ENCODE results near the gene TMEM171.

The TMEM171 gene

DNA sequence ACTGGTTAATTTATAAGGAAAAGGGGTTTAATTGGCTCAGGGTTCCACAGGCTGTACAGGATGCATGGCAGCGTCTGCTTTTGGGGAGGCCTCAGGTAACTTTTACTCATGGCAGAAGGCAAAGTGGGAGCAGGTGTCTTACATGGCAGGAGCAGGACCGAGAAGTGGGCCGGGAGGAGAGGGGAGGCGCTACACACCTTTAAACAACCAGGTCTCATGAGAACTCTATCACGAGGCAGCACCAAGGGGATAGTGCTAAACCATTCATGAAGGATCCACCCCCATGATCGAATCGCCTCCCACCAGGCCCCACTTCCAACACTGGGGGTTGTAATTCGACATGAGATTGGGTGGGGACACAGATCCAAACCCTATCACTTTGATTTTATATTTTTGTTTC, 21.7 kb downstream of the TMEM171 start:
- H2AFZ ChIP-seq (ENCODE audit: low read depth, low read length): no peak overlapping the region
- no peak overlapping the region for H3K14ac ChIP-seq (ENCODE audit: low read length in 2 of 2)
- 75% methylated on average over 4 of the region's 8 CpGs for WGBS
- H3K4me1 ChIP-seq (ENCODE audit: control insufficient read depth, insufficient read depth, low read depth, low read length): peaks cover 9% of the 10 kb centered on the region
- H3K9me3 ChIP-seq (ENCODE audit: control insufficient read depth, low read length): no peaks in the 10 kb centered on the region
- H4K8ac ChIP-seq (ENCODE audit: low read length): no peak overlapping the region
- H3K4ac ChIP-seq (ENCODE audit: low read depth in 1 of 2, low read length in 2 of 2): no peak overlapping the region
- H3K36me3 ChIP-seq (ENCODE audit: control insufficient read depth in 1 of 2, insufficient read depth in 2 of 2, low read depth in 1 of 2, low read length in 2 of 2): no peaks in the 10 kb centered on the region
- H2BK120ac ChIP-seq (ENCODE audit: low read depth, low read length): no peak overlapping the region
- peaks cover 0 to 4% of the 10 kb centered on the region in 2 experiments for H3K27me3 ChIP-seq (ENCODE audit: control insufficient read depth in 1 of 2, insufficient read depth in 1 of 2, low read length in 2 of 2)
- H3K27ac ChIP-seq (ENCODE audit: low read length, poor library complexity, severe bottlenecking): no peak overlapping the region
- H2BK12ac ChIP-seq (ENCODE audit: low read length in 2 of 2): no peak overlapping the region
- peak overlapping the region; percentile 53 for H2AK5ac ChIP-seq (ENCODE audit: low read length, severe bottlenecking)
- no peak for DNase-seq
- H3K79me1 ChIP-seq (replicated peaks; ENCODE audit: low read length, poor library complexity, severe bottlenecking): no peaks in the 10 kb centered on the region
- H3K9ac ChIP-seq (ENCODE audit: low read length): no peak overlapping the region
- no peak overlapping the region for H4K91ac ChIP-seq (ENCODE audit: low read length)
- no peak overlapping the region for H3K4me2 ChIP-seq (ENCODE audit: low read length, poor library complexity, severe bottlenecking)
- H2BK5ac ChIP-seq (ENCODE audit: low read depth, low read length, poor library complexity, severe bottlenecking): no peak overlapping the region
- H3K23ac ChIP-seq (ENCODE audit: low read length in 2 of 2): no peak overlapping the region
- no peak overlapping the region for H2BK15ac ChIP-seq (ENCODE audit: low read depth, poor library complexity, severe bottlenecking)
- H3K18ac ChIP-seq (ENCODE audit: low read depth in 1 of 2, low read length in 2 of 2): no peak overlapping the region
- no peak overlapping the region for H3K4me3 ChIP-seq (ENCODE audit: insufficient read depth in 1 of 2, low read depth in 1 of 2, low read length in 2 of 2)

DNA sequence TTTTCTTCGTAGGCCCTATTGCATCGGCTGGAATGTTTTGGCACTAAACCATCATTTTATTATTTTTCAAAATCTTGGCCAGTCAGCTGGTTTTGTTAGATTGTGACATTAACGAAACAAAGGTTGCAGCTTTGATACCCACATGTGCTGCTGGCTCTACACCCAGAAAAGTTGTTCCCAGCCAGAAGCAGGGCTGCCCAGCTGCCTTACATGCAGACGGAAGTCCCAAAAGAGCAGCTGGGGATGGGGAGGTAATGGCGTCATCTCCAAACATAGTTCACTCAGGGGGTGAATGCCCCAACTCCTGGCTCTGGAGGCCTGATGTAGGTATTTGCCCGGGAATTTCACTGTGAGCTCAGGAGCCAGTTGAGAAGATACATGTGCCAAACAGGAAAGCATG, 23.3 kb downstream of the TMEM171 start:
- H3K9me3 ChIP-seq (ENCODE audit: control insufficient read depth, low read length): no peaks in the 10 kb centered on the region
- H2AFZ ChIP-seq (ENCODE audit: low read depth, low read length): no peak overlapping the region
- peak overlapping the region; percentile 88 for H2AK5ac ChIP-seq (ENCODE audit: low read length, severe bottlenecking)
- H3K4ac ChIP-seq (ENCODE audit: low read depth in 1 of 2, low read length in 2 of 2): no peak overlapping the region
- 92% methylated on average over 6 of the region's 6 CpGs for WGBS
- no peak overlapping the region for H3K4me2 ChIP-seq (ENCODE audit: low read length, poor library complexity, severe bottlenecking)
- no peaks in the 10 kb centered on the region for H3K79me1 ChIP-seq (replicated peaks; ENCODE audit: low read length, poor library complexity, severe bottlenecking)
- no peak overlapping the region for H3K9ac ChIP-seq (ENCODE audit: low read length)
- H4K91ac ChIP-seq (ENCODE audit: low read length): no peak overlapping the region
- no peak overlapping the region for H3K23ac ChIP-seq (ENCODE audit: low read length in 2 of 2)
- H2BK5ac ChIP-seq (ENCODE audit: low read depth, low read length, poor library complexity, severe bottlenecking): no peak overlapping the region
- no peak for DNase-seq
- no peak overlapping the region for H3K18ac ChIP-seq (ENCODE audit: low read depth in 1 of 2, low read length in 2 of 2)
- no peak overlapping the region for H2BK120ac ChIP-seq (ENCODE audit: low read depth, low read length)
- peaks cover 0 to 4% of the 10 kb centered on the region in 2 experiments for H3K27me3 ChIP-seq (ENCODE audit: control insufficient read depth in 1 of 2, insufficient read depth in 1 of 2, low read length in 2 of 2)
- no peak overlapping the region for H3K4me3 ChIP-seq (ENCODE audit: insufficient read depth in 1 of 2, low read depth in 1 of 2, low read length in 2 of 2)
- no peaks in the 10 kb centered on the region for H3K36me3 ChIP-seq (ENCODE audit: control insufficient read depth in 1 of 2, insufficient read depth in 2 of 2, low read depth in 1 of 2, low read length in 2 of 2)
- H2BK12ac ChIP-seq (ENCODE audit: low read length in 2 of 2): no peak overlapping the region
- no peak overlapping the region for H2BK15ac ChIP-seq (ENCODE audit: low read depth, poor library complexity, severe bottlenecking)
- no peak overlapping the region for H3K27ac ChIP-seq (ENCODE audit: low read length, poor library complexity, severe bottlenecking)
- H3K4me1 ChIP-seq (ENCODE audit: control insufficient read depth, insufficient read depth, low read depth, low read length): no peaks in the 10 kb centered on the region
- H4K8ac ChIP-seq (ENCODE audit: low read length): no peak overlapping the region
- H3K14ac ChIP-seq (ENCODE audit: low read length in 2 of 2): no peak overlapping the region

GRCh38 chr5:73149540-73149939, 29.2 kb downstream of the TMEM171 start:
- H3K9me3 ChIP-seq (ENCODE audit: control insufficient read depth, low read length): no peaks in the 10 kb centered on the region
- H3K23ac ChIP-seq (ENCODE audit: low read length in 2 of 2): no peak overlapping the region
- peaks cover 22% of the 10 kb centered on the region for H3K4me1 ChIP-seq (ENCODE audit: control insufficient read depth, insufficient read depth, low read depth, low read length)
- H3K36me3 ChIP-seq (ENCODE audit: control insufficient read depth in 1 of 2, insufficient read depth in 2 of 2, low read depth in 1 of 2, low read length in 2 of 2): no peaks in the 10 kb centered on the region
- H3K27ac ChIP-seq (ENCODE audit: low read length, poor library complexity, severe bottlenecking): no peak overlapping the region
- no peak overlapping the region for H3K9ac ChIP-seq (ENCODE audit: low read length)
- H3K79me1 ChIP-seq (replicated peaks; ENCODE audit: low read length, poor library complexity, severe bottlenecking): no peaks in the 10 kb centered on the region
- H3K4ac ChIP-seq (ENCODE audit: low read depth in 1 of 2, low read length in 2 of 2): no peak overlapping the region
- no peak for DNase-seq
- peak overlapping the region; percentile 74 for H2AK5ac ChIP-seq (ENCODE audit: low read length, severe bottlenecking)
- no peak overlapping the region for H3K4me2 ChIP-seq (ENCODE audit: low read length, poor library complexity, severe bottlenecking)
- H2AFZ ChIP-seq (ENCODE audit: low read depth, low read length): no peak overlapping the region
- H4K8ac ChIP-seq (ENCODE audit: low read length): no peak overlapping the region
- H2BK120ac ChIP-seq (ENCODE audit: low read depth, low read length): no peak overlapping the region
- no peak overlapping the region for H3K4me3 ChIP-seq (ENCODE audit: insufficient read depth in 1 of 2, low read depth in 1 of 2, low read length in 2 of 2)
- H2BK15ac ChIP-seq (ENCODE audit: low read depth, poor library complexity, severe bottlenecking): no peak overlapping the region
- H3K18ac ChIP-seq (ENCODE audit: low read depth in 1 of 2, low read length in 2 of 2): no peak overlapping the region
- no peak overlapping the region for H4K91ac ChIP-seq (ENCODE audit: low read length)
- peaks cover 0 to 4% of the 10 kb centered on the region in 2 experiments for H3K27me3 ChIP-seq (ENCODE audit: control insufficient read depth in 1 of 2, insufficient read depth in 1 of 2, low read length in 2 of 2)
- H2BK5ac ChIP-seq (ENCODE audit: low read depth, low read length, poor library complexity, severe bottlenecking): no peak overlapping the region
- 56% methylated on average over 1 of the region's 3 CpGs for WGBS
- no peak overlapping the region for H2BK12ac ChIP-seq (ENCODE audit: low read length in 2 of 2)
- H3K14ac ChIP-seq (ENCODE audit: low read length in 2 of 2): no peak overlapping the region

DNA sequence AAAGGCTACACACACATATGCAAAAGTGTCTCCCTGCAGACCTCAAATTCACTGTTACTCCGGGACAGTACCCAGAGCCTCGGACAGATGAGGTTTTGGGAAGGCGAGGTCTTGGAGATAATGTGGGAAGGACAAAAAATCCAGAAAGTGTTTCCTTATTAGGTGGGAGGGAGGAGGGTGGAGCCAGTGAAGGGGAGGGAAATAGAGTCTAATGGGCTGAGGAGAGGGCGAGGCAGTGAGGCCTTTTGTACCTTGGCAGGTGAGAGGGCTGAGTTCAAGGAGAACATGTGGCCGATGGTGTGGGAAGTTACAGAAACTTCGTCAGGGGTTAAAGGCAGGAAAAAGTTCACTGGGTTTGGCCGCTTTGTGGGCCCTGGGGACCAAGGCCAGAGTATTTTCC, 30.5 kb downstream of the TMEM171 start:
- no peak overlapping the region for H2BK120ac ChIP-seq (ENCODE audit: low read depth, low read length)
- H3K9me3 ChIP-seq (ENCODE audit: control insufficient read depth, low read length): no peaks in the 10 kb centered on the region
- H3K36me3 ChIP-seq (ENCODE audit: control insufficient read depth in 1 of 2, insufficient read depth in 2 of 2, low read depth in 1 of 2, low read length in 2 of 2): no peaks in the 10 kb centered on the region
- H3K14ac ChIP-seq (ENCODE audit: low read length in 2 of 2): no peak overlapping the region
- H3K9ac ChIP-seq (ENCODE audit: low read length): no peak overlapping the region
- H3K27me3 ChIP-seq (ENCODE audit: control insufficient read depth in 1 of 2, insufficient read depth in 1 of 2, low read length in 2 of 2): peaks cover 0 to 4% of the 10 kb centered on the region in 2 experiments
- no peak overlapping the region for H3K4ac ChIP-seq (ENCODE audit: low read depth in 1 of 2, low read length in 2 of 2)
- 84% methylated on average over 7 of the region's 7 CpGs for WGBS
- peak overlapping the region; percentile 86 for H3K27ac ChIP-seq (ENCODE audit: low read length, poor library complexity, severe bottlenecking)
- no peaks in the 10 kb centered on the region for H3K79me1 ChIP-seq (replicated peaks; ENCODE audit: low read length, poor library complexity, severe bottlenecking)
- no peak overlapping the region for H3K4me3 ChIP-seq (ENCODE audit: insufficient read depth in 1 of 2, low read depth in 1 of 2, low read length in 2 of 2)
- H2BK5ac ChIP-seq (ENCODE audit: low read depth, low read length, poor library complexity, severe bottlenecking): peak overlapping the region; percentile 59
- no peak overlapping the region for H2BK15ac ChIP-seq (ENCODE audit: low read depth, poor library complexity, severe bottlenecking)
- no peak overlapping the region for H2BK12ac ChIP-seq (ENCODE audit: low read length in 2 of 2)
- no peak overlapping the region for H2AFZ ChIP-seq (ENCODE audit: low read depth, low read length)
- no peak for DNase-seq
- H4K91ac ChIP-seq (ENCODE audit: low read length): no peak overlapping the region
- H3K18ac ChIP-seq (ENCODE audit: low read depth in 1 of 2, low read length in 2 of 2): no peak overlapping the region
- H4K8ac ChIP-seq (ENCODE audit: low read length): no peak overlapping the region
- H3K4me1 ChIP-seq (ENCODE audit: control insufficient read depth, insufficient read depth, low read depth, low read length): peaks cover 28% of the 10 kb centered on the region
- H3K4me2 ChIP-seq (ENCODE audit: low read length, poor library complexity, severe bottlenecking): no peak overlapping the region
- H3K23ac ChIP-seq (ENCODE audit: low read length in 2 of 2): no peak overlapping the region
- H2AK5ac ChIP-seq (ENCODE audit: low read length, severe bottlenecking): peak overlapping the region; percentile 92

Data from mesenchymal stem cell (in vitro differentiated cells and primary cell).